Sigmoid colon (tissue), 4 donors: Measurements from ENCODE around the gene SMC4.

Experiments used
- EP300 ChIP-seq, 4 donors: sonication (generic); formaldehyde crosslinking; IDR thresholded peaks; one replicate each; pipeline ENCODE4 v1.6.1; 2017; ENCODE audit warnings: antibody characterized with exemption in 4 of 4
- POLR2A ChIP-seq, 2 donors: fragments of 450-650 bp; IDR thresholded peaks; one replicate each; pipeline ENCODE4 v1.6.1; 2016; ENCODE audit warnings: antibody characterized with exemption in 2 of 2, mild to moderate bottlenecking in 2 of 2, moderate library complexity in 2 of 2
- POLR2AphosphoS5 ChIP-seq, 4 donors: sonication (generic); formaldehyde crosslinking; IDR thresholded peaks; one replicate each; pipeline ENCODE4 v1.6.1; 2017; ENCODE audit warnings: antibody characterized with exemption in 4 of 4
- TF ChIP-seq, protein P1 (sequence below), 4 experiments: fragments of 450-650 bp in 3 of 4; fragments of 200-600 bp in 1 of 4; IDR thresholded peaks; one replicate each; pipeline ENCODE4 v1.5.1; 2016 to 2019; ENCODE audit warnings: antibody characterized with exemption in 4 of 4, mild to moderate bottlenecking in 3 of 4, moderate library complexity in 2 of 4

DNA sequence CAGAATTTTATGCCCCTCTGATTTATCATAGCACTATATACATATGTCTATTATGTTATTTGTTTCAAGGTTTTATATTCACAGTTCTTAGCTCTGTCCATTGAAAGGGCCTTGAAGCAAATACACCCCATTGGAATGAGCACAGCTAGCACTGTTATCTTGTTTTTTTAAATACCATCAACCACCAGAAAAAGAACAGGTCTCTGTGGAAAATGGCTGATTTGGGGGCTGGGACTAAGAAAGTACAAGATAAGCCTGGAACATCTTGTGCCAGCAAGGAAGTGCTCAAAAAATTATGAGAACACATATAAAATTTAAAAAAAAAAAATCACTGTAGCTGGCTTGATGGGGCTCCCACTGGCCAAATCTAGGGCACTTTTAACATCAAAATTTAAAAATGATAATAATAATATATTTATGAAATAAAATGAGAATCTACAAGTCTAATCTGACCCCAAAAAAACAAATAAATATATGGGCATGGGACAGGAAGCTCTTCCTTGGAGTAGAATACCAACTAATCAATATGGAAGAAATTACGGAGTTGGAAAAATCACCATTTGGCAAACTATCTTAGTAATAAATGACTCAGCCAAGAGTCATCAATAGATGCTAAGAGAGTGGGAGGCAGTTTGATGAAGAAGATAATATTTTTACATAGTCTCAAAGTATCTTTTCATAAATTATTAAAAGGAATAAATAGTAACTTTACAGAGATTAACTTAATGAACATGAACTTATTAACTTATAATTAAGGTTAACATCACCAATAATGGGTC lies 20.9 kb upstream of the SMC4 start:
- TF ChIP-seq, protein P1, sequence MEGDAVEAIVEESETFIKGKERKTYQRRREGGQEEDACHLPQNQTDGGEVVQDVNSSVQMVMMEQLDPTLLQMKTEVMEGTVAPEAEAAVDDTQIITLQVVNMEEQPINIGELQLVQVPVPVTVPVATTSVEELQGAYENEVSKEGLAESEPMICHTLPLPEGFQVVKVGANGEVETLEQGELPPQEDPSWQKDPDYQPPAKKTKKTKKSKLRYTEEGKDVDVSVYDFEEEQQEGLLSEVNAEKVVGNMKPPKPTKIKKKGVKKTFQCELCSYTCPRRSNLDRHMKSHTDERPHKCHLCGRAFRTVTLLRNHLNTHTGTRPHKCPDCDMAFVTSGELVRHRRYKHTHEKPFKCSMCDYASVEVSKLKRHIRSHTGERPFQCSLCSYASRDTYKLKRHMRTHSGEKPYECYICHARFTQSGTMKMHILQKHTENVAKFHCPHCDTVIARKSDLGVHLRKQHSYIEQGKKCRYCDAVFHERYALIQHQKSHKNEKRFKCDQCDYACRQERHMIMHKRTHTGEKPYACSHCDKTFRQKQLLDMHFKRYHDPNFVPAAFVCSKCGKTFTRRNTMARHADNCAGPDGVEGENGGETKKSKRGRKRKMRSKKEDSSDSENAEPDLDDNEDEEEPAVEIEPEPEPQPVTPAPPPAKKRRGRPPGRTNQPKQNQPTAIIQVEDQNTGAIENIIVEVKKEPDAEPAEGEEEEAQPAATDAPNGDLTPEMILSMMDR (IDR thresholded peaks at IDR 0.05): no peak
- TF ChIP-seq POLR2A (IDR thresholded peaks at IDR 0.05) (no peak), POLR2AphosphoS5 (IDR thresholded peaks at IDR 0.05) (no peak), EP300 (IDR thresholded peaks at IDR 0.05) (no peak)
